SK-N-DZ (cell line): ENCODE measurements around the gene PRKG1.
A peak's percentile ranks its signal among the peaks of the same experiment; 100 is the strongest.
"Not testable (repeated sequence)": the region's sequence is repeated elsewhere in the genome, so short reads cannot be mapped to it uniquely, and the experiment has no call there.

Source experiments
- DNase-seq: peaks from one replicate; pipeline ENCODE4 v3.0.0-alpha.2; 2015; ENCODE audit warnings: low spot score

The PRKG1 gene

DNA sequence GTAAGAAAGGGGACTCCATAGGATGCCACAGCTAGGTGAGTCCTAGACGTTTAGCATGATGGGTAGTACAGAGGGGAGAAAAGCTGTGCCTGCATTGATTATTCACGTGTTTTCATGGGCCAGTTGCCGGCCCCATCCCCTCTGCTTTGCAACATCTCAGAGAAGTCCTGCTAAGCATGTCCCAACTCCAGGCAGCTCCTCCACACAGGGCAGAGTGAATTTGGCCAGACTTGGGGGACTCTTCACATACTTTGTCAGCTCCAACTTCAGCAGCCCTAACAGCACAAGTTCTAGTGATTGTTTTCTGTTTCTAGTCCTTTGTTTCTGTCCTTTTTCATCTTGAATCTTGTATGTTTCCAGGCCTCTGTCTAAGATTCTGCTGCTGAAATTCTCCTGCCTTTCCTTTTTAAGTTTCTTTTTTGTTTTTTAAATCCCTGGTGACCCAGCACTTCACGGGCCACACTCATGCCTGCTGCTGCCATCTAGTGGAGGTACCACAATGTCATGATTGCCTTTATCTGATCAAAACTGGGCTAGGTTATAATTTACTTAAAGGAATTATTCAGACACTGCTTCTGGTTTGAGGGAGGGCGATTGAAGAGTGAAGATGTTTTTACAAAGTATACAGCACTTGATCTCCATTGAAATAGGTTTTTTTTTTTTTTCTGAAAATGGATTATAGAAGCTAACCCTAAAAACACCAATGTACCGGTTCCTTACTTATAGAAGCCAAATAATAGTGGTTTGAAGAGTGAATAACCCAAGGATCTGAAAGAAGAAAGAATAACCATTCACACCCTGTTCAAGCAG, 348.2 kb downstream of the PRKG1 start:
- DNase-seq: peak; percentile 40

DNA sequence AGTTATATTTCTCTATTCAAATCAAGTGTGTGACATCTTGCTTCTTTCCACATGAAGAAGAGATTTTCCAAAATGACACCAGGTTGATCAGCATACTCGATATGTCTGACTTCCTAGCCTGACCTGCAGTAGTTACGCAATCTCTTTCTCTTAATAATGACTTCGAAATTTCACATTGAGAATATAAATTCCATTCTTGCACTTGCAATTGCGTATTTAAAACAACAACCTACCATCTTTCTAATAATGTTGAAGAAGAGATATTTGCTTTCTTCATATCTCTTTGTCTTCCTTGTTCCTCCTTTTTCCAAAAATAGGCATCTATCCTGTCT, 348.8 kb downstream of the PRKG1 start:
- DNase-seq: no peak

DNA sequence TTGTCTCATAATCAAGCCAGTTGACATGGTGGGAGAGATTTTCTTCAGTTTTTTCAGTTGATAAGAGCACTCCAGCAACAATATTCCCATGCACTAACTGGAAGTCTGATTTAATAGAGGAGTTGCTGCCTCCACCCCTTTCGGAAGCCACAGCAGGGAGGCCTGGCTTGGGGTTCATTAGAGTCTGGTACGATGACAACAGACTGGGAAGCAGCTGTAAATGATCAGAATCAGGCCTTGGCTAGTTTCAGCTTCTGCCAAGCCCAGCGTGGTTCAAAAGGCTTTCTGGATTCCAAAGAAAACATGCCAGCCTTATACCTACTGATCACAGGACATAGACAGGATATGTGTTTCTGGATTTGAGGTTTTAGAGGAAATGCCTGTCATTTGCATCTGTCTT, 351.1 kb downstream of the PRKG1 start:
- no peak for DNase-seq

DNA sequence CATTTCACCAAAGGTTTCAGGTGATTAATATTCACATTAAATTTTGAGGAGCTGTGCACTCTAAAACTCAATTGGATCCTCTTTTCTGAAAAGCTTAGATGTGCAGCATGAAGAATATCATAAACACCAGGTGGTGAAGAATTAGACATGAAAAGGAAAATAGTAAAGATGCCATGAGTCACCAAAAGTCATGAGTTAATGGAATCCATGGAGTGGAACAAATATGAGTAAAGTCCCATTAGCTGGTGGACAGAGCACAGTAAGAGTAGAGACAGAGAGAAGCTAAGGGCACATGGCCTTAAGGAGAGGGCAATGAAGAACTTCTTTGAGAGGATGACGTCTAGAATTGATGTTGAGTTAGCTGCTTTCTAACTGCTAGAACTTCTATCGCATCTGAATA, 353.5 kb downstream of the PRKG1 start:
- DNase-seq: no peak

DNA sequence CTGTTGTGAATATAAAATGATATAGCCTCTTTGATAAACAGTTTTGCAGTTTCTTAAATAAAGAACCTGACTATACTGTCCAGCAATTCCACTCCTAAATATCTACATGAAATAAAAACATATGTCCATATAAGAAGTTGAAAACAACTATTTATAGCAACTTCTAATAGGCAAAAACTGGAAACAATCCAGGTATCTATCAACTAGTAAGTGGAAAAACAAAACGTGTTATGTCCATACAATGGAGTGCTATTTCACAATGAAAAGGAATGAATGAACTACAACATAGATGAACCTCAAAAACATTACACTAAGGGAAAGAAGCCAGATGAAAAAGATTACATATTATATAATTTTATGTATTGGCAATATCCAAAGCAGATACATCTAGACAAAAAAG, 356.2 kb downstream of the PRKG1 start:
- DNase-seq: no peak

DNA sequence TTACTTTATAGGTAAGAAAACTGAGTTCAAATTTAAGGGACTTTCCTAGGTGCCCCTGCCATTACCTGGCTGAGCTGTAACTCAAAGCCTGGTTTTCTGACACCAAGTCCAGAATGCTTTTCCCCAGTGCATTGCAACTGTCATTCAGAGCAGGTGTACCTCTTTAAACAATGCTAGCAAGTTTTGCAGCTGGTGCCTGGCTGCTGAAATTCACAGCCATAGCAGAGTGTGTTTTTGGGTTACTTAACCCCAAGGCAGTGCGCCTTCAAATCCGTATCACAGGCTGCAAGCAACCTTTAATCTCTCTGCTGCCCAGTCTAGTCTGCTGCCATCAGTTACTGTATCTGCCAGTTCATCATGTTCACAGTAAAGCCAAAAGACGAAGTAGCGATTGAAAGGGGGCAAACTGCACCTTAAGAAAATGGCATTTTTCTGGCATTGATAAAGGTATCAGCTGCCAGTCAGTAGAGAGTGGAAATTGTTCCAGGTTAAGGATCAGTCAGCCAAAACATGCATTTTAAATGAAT, 359.7 kb downstream of the PRKG1 start:
- no peak for DNase-seq

DNA sequence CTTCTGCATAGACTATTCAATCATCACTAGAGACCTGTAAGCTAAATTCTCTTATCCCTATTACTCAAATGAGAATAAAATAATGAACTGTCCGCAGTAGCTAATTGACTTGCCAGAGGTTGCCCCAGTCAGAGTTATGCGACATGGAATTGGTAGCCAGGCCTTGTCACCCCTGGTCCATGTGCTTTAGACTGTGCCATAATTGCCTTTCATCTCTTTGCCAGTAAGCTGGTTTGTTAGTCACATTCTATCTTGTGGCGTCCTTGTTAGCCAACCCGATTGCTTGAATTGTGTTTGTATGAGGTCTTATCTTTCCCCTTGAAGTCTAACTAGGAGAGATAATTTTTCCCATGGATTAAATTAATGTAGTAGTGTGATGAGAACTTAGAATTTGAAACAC, 362.5 kb downstream of the PRKG1 start:
- no peak for DNase-seq

DNA sequence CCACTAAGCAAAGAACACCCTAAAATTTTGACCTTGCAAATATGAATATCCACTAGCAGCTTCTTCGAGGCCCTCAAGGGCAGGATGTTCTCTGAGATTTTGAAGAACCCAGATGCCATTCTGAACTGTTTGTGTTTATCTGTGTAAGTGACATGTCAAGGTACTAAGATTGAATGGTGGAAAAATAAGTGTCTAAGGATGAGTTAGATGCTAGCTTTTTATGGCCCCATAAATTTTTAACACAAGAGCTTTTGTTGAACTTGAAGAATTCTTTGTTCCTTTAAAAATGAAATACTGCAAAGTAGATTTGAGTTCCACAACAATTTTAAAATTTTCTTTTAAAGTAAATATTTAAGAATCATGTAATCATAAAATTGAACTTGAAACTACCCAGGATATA, 365.4 kb downstream of the PRKG1 start:
- no peak for DNase-seq

DNA sequence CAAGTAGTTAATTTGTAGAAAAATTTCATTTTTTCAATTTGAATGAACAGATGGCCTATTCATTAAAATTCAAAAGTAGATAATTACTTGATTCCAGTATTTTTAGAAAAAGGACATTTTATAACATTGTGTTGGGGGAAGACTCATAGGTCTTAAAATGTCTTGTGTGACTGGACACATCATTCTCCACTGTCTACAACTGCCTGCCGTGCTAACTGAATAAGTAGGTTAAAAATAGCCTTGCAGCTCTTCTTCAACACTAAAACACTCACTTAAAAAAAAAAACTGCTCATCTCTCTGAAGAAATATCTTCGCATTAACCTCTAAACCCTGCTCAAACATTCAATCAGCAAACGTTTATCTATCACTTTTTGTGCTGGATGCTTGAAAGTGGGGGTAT, 371.3 kb downstream of the PRKG1 start:
- no peak for DNase-seq

DNA sequence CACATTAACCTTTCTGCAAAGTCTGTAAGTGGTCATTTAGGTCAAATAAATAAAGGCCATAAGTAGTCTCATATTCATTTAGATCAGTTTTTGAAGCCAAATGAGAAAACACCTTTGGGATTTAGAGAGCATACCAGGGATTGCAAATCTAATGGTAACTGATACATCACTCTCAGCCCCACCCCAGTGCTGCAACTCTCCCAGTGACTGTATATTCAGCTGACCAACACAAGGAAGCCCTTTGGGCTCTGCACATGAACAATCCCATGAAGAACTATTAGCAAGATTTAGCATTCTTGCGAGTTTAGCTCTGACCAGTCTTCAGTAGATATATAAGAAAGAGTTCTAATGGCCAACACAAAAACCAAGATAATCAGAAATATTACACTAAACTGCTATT, 372.8 kb downstream of the PRKG1 start:
- no peak for DNase-seq

DNA sequence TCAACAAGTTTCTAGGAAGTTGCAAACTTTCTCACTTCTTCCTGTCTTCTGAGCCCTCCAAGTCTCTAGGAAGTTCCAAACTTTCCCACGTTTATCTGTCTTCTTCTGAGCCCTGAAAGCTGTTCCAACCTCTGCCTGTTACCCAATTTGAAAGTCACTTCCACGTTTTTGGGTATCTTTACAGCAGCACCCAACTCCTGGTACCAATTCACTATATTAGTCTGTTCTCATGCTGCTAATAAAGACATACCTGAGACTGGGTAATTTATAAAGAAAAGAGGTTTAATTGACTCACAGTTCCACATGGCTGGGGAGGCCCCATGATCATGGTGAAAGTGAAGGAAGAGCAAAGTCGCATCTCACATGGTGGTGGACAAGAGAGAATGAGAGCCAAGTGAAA, 381.5 kb downstream of the PRKG1 start:
- DNase-seq: not testable (repeated sequence)

DNA sequence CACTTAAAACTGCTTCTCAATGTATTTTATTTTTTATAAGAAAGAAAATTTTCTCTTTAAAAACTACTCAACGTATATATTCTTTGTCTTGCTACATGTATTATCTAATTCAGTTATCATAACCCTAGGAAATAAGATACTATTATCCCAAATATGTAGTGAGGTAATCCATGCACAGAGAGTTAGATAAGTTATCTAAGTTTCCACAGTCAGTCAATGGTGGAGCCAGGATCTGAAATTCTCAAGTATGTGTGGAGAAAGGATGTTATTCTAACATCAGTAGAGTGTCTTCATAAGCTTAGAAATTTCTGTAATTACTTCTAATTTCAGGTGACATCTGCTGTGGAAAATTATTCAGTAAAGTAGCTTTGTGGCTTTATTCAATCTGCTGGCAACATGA, 385.2 kb downstream of the PRKG1 start:
- no peak for DNase-seq

DNA sequence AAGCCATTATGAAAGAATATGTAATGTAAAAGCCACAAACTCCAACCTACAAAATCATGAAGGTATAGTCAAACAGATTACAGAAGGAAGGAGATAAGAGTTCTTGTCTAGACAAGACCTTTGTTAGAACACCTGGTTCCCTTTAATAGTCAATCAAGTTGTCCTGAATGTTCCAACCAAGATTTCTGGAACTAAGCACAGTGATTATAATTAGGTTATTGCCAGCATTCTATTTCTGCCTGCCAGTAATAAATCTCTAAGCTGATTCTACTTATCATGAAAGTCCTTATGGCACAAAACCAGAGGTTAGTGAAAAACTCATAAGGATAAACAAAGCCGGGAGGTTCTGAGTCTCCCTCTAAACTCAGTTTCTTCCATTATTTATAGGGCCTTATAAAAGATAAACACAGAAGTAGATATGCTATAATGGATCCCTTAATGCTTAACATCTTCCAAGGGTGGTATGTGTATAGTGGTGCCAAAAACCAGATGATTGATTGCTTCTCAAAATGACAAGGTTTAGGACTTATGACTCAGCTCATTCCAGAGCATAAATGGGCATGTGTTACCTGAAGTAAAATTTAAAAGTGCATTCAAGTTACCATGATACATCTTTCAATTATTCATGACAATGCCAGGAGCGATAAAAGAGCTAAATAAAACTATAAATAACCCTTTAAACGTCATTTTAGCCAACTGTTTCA, 387.9 kb downstream of the PRKG1 start:
- DNase-seq: no peak

DNA sequence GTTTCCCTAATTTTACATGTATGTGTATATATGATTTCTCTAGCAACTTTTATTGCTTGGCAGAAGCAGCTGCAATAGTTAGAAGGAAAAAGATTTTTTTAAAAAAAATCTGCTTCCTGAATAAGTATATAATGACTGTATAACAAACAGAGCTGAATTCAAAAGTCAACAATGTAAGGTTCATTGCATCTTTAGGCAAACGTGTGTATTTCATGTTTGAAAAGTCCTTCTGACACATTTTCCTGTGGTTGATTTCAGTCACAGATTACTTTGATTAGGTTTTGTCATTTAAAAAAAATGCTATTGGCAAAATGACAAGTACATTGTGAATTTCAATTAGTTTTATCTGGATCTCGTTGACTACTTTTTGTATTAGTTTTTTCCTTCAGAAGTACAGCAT, 394.1 kb downstream of the PRKG1 start:
- DNase-seq: no peak

DNA sequence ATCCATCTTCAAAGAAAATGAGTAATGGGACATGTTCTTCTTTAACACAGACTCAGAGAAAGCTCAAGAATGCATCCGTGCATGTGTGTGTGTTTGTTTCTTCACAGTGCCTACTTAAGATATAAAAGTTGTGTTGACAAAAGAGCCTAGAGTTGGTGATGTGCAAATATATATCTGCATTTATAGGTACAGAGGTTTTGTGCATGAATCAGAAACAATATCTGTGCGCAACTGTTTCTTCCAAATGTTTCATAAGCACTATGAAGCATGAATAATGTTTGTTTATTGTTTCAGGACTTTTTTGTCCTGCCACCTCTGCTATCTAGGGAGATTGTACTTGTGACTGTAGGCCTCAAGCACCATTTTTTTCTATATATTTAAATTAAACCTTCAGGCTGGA, 395.4 kb downstream of the PRKG1 start:
- no peak for DNase-seq

DNA sequence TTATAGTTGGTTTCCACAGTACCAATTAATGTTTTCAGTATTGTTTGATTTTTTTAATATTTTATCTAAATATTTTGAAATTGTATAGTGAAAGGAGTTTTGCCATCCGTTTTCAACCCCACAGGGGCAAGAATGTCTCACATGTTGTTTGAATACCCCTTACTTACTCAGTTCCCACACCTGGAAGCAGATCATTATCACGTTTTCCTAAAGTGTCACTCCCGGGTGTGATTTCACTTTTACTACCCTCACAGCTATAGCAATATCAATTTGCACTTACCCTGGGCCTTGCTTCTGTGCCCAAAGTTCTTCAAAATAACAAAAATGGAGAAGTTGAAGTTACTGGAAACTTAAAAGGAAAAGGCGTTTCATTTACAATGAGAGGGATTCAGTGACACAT, 397.0 kb downstream of the PRKG1 start:
- no peak for DNase-seq

DNA sequence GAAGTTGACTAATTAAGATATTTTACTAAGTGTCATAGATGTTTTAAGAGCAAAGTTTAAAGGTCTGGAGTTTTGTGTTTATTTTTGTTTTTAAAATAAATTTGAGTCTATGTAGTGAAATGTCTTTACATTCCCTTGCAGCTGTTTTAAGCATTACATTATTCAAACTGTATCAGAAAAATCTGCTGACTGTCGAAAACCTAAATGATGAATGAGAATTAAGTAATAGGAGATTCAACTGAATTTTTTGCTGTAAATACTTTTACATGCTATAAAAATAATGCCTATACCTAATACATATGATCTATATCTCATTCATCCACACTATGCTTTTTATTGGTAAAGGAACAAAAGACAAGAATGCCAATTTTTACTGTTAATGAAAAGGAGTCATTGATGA, 397.9 kb downstream of the PRKG1 start:
- no peak for DNase-seq

DNA sequence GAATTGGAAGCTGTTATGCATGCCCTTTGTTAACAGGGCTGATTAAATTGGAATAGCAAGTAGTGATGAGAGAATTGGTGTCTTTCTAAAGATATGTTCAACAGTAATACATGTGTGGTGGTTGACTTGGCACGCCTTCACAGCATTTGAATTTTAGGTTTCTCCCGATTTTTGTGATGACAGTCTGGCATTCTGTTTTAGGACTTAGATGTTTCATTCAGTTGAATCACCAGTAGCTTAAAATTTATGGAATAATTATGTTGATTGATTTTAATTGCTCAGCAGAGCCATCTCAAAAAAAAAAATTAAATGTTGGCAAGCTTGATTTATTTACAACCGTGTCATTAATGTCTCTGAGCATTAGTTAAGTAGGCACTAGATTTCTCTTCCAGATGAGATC, 405.4 kb downstream of the PRKG1 start:
- DNase-seq: no peak

DNA sequence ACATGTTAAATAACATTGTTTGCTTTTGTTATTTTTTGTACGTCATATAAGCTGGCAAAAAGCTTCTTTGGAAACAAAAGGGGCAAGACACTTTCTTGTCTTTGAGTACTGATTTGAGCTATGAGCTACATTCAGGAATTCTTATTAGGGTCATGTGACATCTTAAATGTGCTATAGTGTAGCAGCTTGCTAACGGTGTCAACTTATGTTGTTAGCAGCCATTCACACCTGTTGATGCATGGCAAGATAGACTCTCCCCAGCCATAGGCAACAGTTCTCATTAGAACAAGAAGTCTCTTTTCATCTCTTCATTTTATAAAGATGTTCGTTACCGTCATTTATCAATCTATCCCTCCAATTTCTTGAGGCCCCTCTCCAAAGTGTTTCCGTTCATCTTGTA, 411.4 kb downstream of the PRKG1 start:
- DNase-seq: no peak

DNA sequence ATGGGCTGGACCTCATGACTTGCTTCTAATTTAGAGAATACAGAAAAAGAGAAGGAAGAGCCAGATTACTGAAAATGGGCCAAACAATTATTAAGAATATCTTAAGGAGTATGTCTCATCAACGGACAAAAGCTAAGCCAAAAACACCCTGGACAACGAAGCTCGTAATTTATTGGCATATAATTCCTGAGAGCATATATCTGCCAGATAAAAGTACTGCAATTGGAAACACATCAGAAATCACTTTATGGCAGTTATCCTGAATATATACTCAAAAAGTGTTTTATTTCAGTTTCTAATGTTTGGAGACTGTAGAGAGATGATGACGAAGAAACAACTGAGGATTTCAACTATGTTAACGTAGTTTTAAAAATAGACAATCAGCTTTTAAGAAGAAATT, 413.3 kb downstream of the PRKG1 start:
- DNase-seq: no peak

DNA sequence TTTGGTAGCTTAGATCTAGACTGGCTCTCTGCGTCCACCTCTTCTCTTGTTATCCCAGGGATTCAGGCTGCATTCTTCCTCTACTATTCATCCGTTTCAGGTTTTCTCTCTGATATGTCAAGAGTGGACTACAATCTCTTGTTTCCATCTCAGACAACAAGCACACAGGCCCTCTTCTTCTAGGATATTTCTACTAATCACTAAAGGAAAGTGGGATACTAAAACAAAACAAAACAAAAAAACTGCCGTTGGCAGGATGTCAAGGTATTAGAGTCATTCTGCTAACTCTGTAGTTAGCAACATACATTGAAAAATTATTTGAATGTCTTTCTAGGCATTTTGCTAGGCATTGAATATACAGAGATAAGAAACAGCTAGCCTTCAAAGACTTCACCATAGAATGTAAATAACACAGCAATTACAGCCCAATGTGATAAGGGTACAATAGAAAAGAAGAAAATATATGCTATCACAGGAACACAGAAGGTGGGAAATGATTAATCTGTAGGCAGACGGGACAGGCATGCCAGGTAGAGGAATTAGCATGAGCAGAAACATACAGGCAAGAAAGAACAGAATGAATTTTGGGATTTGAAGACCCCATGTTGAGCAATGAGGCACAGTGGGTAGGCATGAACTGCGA, 414.6 kb downstream of the PRKG1 start:
- no peak for DNase-seq

DNA sequence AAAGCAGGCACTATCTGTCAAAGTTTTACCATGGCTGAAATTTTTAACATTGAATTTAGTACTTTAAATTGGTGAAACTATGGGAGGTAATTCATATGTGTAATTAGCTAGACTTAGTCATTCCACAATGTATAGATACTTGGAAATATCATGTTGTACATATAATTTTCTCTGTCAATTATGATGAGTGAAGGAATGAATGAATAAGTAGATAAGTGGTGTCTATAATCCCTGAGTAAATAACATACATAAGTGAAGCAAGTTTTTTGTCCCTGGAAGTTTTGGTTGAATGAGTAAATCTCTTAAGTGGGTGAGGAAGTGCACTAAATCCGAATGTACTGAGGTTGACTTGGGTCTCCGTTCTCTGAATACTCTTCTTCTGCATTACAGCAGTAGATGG, 424.1 kb downstream of the PRKG1 start:
- DNase-seq: no peak

DNA sequence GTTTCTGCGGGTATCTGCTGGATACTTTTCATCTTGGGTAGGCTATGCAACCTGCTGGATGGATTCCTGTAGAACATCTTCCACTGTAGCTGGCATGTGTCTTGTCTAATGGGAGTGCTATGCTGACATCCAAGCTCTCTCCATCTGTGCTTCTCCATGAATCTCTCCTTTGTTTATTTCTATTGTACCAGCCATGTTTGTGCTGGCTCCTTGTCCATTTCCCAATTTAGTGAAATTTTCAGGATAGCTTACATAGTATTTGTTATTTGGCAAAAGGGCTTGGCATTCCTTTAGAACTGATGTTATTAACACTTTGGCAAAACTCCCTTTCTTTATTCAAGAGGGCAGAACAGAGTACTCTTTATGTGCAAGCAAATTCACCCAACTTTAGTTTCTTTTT, 427.1 kb downstream of the PRKG1 start:
- DNase-seq: no peak
